Measurements from ENCODE around the gene KDM1B. TPM values are rescaled to one million over a fixed set of nuclear protein-coding genes. Genes with fewer than 3 reads are reported as not detected.

KDM1B gene
- total RNA-seq, 4 donors from 2014 or later, result 28.3 to 32.5 (median 29.6) TPM

- DNase-seq (ENCODE audit: low spot score in 2 of 2), result no peak
- H3K4me3 ChIP-seq, result no peak overlapping the region
- WGBS, result 87% methylated on average over 2 of the region's 2 CpGs
Measured at GRCh38 chr6:18244251-18244650, 89.0 kb downstream of the KDM1B start.

GRCh38 chr6:18245079-18245478, 89.9 kb downstream of the KDM1B start:
- H3K36me3 ChIP-seq, result peaks cover 44% of the 10 kb centered on the region
- no peaks in the 10 kb centered on the region for H3K27me3 ChIP-seq
- TF ChIP-seq POLR2AphosphoS5 (IDR thresholded peaks at IDR 0.05) (no peak), CTCF (IDR thresholded peaks at IDR 0.05) (no peak), POLR2A (IDR thresholded peaks at IDR 0.05) (no peak), EP300 (IDR thresholded peaks at IDR 0.05) (no peak)
- WGBS, result 88% methylated on average over 1 of the region's 1 CpG
- DNase-seq (ENCODE audit: low spot score in 2 of 2), result no peak
- no peak overlapping the region for H3K27ac ChIP-seq
- peaks cover 8% of the 10 kb centered on the region for H3K4me1 ChIP-seq
- no peak overlapping the region for H3K4me3 ChIP-seq
- no peaks in the 10 kb centered on the region for H3K9me3 ChIP-seq

More at GRCh38 chr6:18244251-18244650, 89.0 kb downstream of the KDM1B start:
- peaks cover 44% of the 10 kb centered on the region for H3K36me3 ChIP-seq
- no peak overlapping the region for H3K27ac ChIP-seq
- H3K27me3 ChIP-seq, result no peaks in the 10 kb centered on the region
- TF ChIP-seq EP300 (IDR thresholded peaks at IDR 0.05) (no peak), CTCF (IDR thresholded peaks at IDR 0.05) (no peak), POLR2AphosphoS5 (IDR thresholded peaks at IDR 0.05) (no peak), POLR2A (IDR thresholded peaks at IDR 0.05) (no peak)
- peaks cover 8% of the 10 kb centered on the region for H3K4me1 ChIP-seq
- no peaks in the 10 kb centered on the region for H3K9me3 ChIP-seq

- Histone ChIP-seq H3K9me3 (no peaks in the 10 kb centered on the region), H3K36me3 (peaks cover 44% of the 10 kb centered on the region), H3K4me3 (no peak overlapping the region), H3K27me3 (no peaks in the 10 kb centered on the region), H3K4me1 (peaks cover 8% of the 10 kb centered on the region), H3K27ac (no peak overlapping the region)
- WGBS, result 79% methylated on average over 7 of the region's 7 CpGs
- DNase-seq (ENCODE audit: low spot score in 2 of 2), result no peak
- TF ChIP-seq POLR2A (IDR thresholded peaks at IDR 0.05) (no peak), CTCF (IDR thresholded peaks at IDR 0.05) (no peak)
Measured at GRCh38 chr6:18245642-18246041, 90.4 kb downstream of the KDM1B start.

GRCh38 chr6:18246205-18246604, 91.0 kb downstream of the KDM1B start:
- Histone ChIP-seq H3K27me3 (no peaks in the 10 kb centered on the region), H3K27ac (no peak overlapping the region), H3K4me1 (peaks cover 8% of the 10 kb centered on the region), H3K4me3 (no peak overlapping the region), H3K36me3 (peaks cover 44% of the 10 kb centered on the region), H3K9me3 (no peaks in the 10 kb centered on the region)
- DNase-seq (ENCODE audit: low spot score in 2 of 2), result no peak
- no peak for TF ChIP-seq EP300 (IDR thresholded peaks at IDR 0.05)
- TF ChIP-seq CTCF (IDR thresholded peaks at IDR 0.05), result no peak
- TF ChIP-seq POLR2AphosphoS5 (IDR thresholded peaks at IDR 0.05), result no peak
- TF ChIP-seq POLR2A (IDR thresholded peaks at IDR 0.05), result no peak

GRCh38 chr6:18247002-18247401, 91.8 kb downstream of the KDM1B start:
- Histone ChIP-seq H3K9me3 (no peaks in the 10 kb centered on the region), H3K4me3 (no peak overlapping the region), H3K27ac (no peak overlapping the region), H3K36me3 (peaks cover 43% of the 10 kb centered on the region), H3K4me1 (peaks cover 7% of the 10 kb centered on the region), H3K27me3 (no peaks in the 10 kb centered on the region)
- TF ChIP-seq POLR2AphosphoS5 (IDR thresholded peaks at IDR 0.05) (no peak), POLR2A (IDR thresholded peaks at IDR 0.05) (no peak), CTCF (IDR thresholded peaks at IDR 0.05) (no peak), EP300 (IDR thresholded peaks at IDR 0.05) (no peak)
- DNase-seq (ENCODE audit: low spot score in 2 of 2), result no peak
